ENCODE measurements around the gene GSTCD.
"Not testable (repeated sequence)": the region's sequence is repeated elsewhere in the genome, so short reads cannot be mapped to it uniquely, and the experiment has no call there.

- TF ChIP-seq ZNF707 (CRISPR knock-in tag; conservative IDR thresholded peaks at IDR 0.05); HNRNPL (IDR thresholded peaks at IDR 0.05; ENCODE audit: low read depth, low read length); REST (IDR thresholded peaks at IDR 0.05; ENCODE audit: borderline replicate concordance); REST (CRISPR knock-in tag; IDR thresholded peaks at IDR 0.05; ENCODE audit: low read depth); TEAD1 (CRISPR knock-in tag; IDR thresholded peaks at IDR 0.05); CTCF (IDR thresholded peaks at IDR 0.05 in 2 of 3, conservative IDR thresholded peaks at IDR 0.05 in 1 of 3; ENCODE audit: insufficient read depth in 2 of 3, low read depth in 1 of 3, low read length in 3 of 3); THRAP3 (IDR thresholded peaks at IDR 0.05; ENCODE audit: borderline replicate concordance); HIVEP1 (CRISPR knock-in tag; IDR thresholded peaks at IDR 0.05); CBX3 (IDR thresholded peaks at IDR 0.05; ENCODE audit: borderline replicate concordance in 1 of 2, low read length in 2 of 2); ELF1 (tag; IDR thresholded peaks at IDR 0.05); SNRNP70 (optimal IDR thresholded peaks at IDR 0.05; ENCODE audit: low read depth, low read length); JUN (IDR thresholded peaks at IDR 0.05; ENCODE audit: borderline replicate concordance, low read depth, low read length); JUN (CRISPR knock-in tag; IDR thresholded peaks at IDR 0.05; ENCODE audit: borderline replicate concordance); ZNF282 (CRISPR knock-in tag; IDR thresholded peaks at IDR 0.05); ZNF511 (CRISPR knock-in tag; IDR thresholded peaks at IDR 0.05): not testable (repeated sequence)
Measured at GRCh38 chr4:105735217-105735616, 26.6 kb downstream of the GSTCD start.
